Measurements from ENCODE around the gene TNRC18.

DNA sequence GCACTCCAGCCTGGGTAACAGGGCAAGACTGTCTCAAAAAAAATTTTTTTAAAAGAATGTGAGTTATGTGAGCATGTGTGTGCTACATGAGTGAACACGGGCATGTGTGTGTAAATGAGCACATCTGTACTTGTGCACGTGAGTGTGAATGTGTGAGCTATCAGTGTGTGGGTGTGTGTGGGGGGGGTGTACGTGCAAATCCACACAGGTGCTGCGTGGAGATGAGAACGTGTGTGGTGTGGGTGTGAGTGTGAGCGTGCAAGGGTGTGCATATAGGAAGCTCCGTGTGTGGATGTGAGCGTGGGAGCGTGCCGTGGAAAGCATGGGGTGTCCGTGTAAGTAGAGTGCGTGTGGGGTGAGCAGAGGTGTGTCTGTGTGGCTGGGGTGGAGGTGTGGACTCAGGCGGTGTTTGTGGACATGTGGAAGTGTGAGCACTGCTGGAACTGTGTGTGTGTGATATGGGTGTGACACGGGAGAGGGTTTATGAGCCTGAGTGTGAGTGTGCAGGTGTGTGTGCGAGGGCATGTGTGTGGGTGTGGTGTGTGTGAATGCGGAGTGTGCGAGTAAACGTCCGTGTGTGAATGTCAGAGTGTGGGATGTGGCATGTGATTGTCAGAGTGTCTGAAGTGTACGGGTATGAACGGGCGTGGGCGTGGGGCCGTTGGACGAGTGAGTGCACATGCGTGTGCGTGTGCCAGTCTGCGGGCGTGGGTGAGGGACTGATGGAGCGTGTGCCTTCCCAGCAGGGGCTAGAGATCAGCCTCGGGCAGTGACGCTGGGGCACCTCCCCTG lies 45.9 kb upstream of the TNRC18 start:
- TF ChIP-seq SPI1 (IDR thresholded peaks at IDR 0.05; ENCODE audit: low read depth, low read length) (no peak), POLR2A (IDR thresholded peaks at IDR 0.05; ENCODE audit: low read depth, low read length) (no peak), POLR2AphosphoS5 (IDR thresholded peaks at IDR 0.05; ENCODE audit: low read depth, low read length) (no peak), TAF1 (IDR thresholded peaks at IDR 0.05; ENCODE audit: low read depth, low read length) (no peak), PAX5 (IDR thresholded peaks at IDR 0.05; ENCODE audit: insufficient read depth, low read length, severe bottlenecking) (no peak)
